Activated CD4-positive, alpha-beta T cell treated with anti-CD3 and anti-CD28 coated beads, Interleukin-2, amount 50 U/mL, for 24 hours (primary cell): ENCODE measurements around the gene ACACA.

Experiments
- DNase-seq, 2 donors: peaks; one replicate each; pipeline ENCODE4 v3.0.0-alpha.2; 2020; ENCODE audit warnings: low read depth in 1 of 2, low spot score in 1 of 2

ACACA gene

DNA sequence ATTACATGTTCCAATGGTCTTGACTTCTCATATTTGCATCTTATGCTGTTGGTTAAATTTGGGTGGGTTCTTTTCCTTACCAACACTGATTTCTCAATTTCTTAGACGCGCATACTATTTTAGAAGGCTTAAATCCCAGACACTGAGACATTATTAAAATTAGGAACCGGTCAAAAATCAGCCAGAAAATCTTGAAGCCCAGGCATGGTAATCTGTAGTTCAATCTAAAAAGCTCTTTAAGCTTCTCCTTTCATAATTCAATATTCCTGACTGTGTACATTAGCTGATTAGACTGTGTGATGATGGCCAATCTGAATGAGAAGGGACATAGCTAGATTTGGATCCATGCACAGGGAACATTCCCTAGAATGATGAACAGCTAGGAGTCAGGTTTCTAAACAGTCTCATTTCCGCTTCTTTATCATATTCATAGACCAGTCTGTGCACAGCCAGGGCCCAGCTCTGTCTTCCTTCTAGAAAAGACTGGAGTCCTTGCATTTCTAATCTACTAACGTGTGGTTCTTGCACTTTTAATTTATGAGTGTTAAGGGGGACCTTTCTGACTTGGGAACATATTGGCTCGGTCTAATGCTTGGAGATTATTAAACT lies 268.6 kb downstream of the ACACA start:
- no peak for DNase-seq

- no peak for DNase-seq
Measured at GRCh38 chr17:37137070-37137610, 269.5 kb downstream of the ACACA start.

GRCh38 chr17:37135576-37135975 lies 271.1 kb downstream of the ACACA start:
- DNase-seq, result no peak

- DNase-seq, result no peak
Measured at GRCh38 chr17:37134050-37134449, 272.6 kb downstream of the ACACA start.

- DNase-seq, result no peak
Measured at GRCh38 chr17:37133136-37133535, 273.5 kb downstream of the ACACA start.

DNA sequence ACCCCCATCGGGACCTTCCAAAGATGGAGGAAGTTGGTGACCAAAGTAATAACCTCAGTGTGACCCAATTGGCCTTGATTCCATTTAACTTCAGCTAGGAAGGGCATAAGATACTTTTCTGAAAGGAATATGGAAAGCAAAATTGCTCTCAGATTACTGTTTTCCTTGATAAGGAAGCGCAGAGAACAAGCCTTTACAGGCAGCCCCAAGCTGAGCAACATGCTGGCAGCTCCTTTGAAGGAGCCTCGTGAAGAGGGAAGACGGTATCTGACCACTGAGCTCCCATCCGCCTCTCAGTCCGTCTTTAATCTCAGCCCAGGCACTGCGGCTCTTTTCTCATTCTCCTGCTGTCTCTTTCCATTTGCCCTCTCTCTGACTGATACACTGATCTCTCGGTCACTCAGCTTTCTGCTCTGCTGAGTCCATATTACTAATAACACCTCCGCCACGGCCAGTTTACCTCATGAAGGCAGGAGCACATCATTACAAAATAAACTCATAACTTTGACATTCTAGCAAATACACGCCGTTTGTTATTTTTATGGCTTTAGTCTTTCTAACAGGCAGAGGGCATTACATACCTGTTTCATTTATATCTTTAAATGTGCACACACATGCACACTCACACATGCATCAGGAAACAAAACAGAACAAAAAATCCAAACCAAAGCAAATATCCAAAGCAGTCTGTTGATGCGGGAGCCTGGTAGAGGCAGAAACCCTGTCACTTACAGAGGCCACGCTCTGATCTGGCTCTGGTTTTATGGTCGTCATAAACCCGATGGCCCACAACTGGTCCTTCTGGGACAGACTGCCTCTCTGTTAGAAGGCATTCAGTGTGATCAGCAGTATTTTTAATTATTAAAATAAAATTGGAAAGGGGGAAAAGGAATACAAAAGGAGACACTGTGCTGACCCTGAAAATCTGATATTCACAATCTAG lies 274.7 kb downstream of the ACACA start:
- no peak for DNase-seq

DNA sequence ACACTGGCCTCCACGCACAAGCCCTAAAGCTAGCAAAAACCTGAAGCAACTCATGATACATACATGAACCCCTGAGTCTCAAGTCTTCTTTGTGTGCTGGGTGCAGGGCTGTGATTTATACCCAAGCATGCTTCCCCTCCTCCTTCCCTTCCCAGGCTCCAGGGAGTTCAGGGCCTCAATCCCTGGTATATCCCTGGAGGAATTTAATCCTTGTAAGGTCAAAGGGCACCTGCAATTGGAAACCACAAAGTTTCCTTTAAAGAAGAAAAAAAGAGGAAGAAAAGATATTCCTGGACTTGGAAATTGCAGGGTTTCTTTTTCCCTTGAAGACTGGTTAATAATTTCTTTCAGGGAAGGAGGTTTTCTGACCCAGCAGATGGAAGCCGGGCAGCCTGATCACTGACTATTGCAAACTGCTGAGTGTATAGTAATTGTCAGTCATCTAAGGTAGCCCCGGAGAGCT lies 275.6 kb downstream of the ACACA start:
- DNase-seq, result no peak

DNA sequence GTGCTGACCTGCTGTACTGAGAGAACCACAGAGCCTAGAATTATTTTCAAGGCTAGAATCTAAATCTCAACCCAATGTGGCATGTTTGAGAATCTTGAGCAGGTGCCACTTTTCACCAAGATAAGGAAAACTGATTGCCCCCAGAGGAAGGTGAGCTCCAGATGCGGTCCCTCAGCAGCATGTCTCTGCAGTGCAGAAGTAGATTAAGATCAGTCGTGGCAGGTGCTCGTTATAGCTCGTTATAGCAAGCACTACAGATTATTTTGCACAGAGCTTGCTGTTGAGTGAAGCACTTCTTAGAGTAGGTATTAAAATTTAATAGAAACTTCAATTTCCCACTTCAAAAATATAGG lies 281.8 kb downstream of the ACACA start:
- no peak for DNase-seq

- DNase-seq, result no peak
Measured at GRCh38 chr17:37123941-37124820, 282.5 kb downstream of the ACACA start.

DNA sequence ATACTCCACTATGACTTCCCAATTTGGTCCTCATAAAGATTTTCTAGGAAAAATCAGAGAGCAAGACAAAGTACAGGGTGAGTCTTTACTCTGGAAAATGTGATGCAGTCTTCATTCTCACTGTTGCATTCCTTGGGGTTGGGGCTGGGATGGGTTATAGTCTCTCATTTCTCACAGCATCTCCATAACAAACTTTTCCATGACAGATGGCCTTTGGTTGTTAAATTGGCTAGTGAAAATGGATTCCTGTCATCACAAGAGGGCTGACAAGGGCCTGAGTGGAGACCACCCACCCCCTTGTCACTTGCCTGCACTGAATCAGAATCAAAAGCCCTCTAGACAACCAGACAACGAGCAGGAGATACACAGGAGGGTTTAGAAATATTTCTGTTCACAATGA lies 283.2 kb downstream of the ACACA start:
- DNase-seq, result no peak

GRCh38 chr17:37121616-37122015 lies 285.0 kb downstream of the ACACA start:
- DNase-seq, result no peak

DNA sequence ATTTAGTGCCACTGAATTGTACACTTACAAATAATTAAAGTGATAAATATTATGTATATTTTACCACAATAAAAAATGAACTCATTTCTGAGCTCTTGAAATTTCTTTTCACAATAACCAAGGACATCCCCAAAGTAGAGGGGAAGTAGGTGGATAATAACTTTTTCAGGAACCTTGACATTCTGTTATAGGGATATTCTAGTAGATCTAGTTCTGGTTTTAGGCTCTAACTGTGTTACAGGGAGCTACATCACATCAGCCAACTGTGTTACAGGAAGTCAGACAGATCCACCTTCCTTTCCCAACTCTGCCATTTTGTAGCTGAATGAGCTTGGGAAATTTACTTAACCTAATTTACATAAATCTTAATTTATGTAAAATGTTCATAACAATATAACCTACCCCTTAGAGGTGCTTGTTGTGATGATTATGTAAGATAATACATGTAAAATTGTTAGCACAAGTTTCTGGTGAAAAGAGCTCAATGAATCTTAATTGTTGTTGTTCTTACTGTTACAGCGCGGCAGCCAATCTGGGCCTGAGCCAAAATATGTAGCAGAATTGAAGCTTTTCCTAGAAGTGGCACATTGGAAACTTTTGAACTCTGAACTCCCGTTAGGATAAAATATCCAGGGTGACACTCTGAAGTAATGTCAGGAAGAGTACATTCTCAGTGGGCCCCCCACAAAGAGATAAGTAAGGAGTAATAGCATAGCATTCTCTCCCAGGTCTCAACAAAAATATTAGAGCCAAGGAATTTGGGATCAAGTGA lies 288.1 kb downstream of the ACACA start:
- DNase-seq, result no peak

GRCh38 chr17:37117373-37118142 lies 289.1 kb downstream of the ACACA start:
- DNase-seq, result no peak

DNA sequence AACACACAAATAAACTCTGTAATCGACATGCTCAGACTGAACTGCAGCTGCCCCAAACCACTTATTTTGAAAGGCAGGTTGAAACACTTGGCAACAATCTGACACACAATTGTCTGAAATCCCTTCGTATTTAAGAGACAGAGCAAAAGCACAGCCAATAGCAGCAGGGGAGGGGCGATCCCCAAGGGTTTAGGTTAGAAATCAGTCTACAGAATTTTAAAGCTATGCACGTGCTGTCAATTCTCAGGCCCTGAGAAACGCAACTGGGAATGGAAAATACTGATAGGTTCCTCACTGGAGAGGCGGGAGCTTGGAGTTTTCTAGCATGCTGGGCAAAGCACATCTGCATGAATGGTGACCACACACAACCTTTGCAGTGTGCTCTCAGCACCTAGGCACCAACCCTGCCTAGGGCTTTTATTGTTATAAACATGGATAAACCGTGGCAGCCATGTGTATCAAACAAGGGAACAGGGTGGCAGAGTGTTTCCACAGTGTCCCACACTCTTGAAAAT lies 289.9 kb downstream of the ACACA start:
- DNase-seq, result no peak

DNA sequence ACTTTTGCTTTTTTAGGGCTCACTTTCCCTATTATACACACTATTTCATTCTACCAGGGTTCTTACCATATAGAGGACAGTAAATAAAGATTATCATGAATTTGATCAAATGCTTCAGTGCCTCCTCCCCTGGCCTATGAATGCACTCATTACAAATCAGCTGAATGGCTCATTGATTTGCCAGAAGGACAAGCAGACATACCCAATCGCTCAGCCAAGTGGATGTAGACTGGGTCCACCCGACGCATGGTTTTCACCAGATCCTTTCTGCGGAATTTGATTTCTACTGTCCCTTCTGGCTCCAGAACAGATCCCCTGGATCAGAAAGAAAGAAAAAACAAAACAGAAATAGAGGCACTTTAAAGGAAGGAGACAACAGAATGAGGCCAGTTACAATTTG lies 295.3 kb downstream of the ACACA start:
- DNase-seq, result no peak

GRCh38 chr17:37110746-37111145 lies 295.9 kb downstream of the ACACA start:
- no peak for DNase-seq

DNA sequence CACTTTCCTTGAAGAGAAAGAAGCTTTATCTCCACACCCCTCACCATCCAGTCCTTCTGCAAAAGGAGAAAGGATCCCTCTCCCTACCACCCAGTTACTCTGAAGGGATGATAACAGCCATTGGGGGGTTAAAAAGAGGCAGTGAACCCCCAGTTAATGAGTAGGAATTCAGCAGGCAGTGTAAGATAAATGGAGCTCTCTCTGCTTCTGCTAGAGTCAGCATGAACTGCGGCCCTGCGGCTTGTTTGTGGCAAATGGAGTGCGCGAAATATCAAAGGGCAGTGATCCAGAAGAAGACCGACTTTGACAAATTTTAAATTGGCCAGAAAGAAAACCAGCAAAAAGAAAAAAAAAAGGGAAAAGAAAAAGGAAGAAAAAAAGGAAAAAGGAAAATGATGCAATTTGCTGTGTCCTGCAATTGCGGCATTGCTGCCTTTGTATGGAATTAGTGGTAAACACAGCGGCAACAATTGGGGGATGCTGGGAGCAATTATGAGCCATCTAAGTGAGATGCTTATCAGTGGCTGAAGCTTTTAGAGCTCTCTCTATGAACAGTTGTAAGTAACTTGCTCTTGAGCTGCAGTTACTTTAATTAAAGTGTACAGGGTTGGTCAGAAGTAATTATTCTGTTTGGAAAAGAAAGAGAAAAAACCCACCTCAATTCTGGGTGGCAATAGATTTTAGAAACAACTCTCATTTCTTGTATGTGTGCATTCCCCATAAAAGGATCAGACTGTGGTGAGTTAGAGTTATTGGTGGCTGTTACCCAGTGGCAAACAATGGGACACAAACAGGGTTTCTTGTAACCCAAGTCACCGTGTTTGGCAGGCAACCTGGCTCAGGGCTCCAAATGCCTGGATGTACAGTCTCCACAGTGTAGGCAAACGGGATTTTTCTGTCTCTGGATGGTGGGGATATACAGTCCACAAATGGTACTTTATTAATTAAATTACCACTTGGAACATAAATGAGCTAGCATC lies 296.6 kb downstream of the ACACA start:
- no peak for DNase-seq

DNA sequence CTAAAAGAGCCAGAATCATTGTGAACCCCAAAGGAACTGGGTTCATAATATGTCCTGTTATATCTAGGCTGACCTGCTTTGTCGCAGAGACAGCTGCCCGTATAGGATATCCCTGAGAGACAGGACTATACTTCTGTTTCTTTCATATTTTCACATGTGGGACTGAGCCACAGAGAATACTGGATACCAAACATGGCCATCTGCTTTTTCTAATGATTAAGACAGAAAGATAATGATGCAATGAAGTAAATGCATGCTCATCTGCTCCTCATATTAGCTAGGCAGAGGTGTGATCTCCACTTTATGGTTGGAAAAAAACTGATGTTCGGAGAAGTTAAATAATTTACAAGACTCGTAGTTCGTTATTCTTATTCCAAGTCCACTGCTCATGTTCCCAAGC lies 297.5 kb downstream of the ACACA start:
- no peak for DNase-seq
